IPS-18a (cell line): ENCODE results near the gene ZNF581.

Source experiments
- H3K27ac ChIP-seq: one replicate; pipeline ENCODE4 v1.5.1; 2013; ENCODE audit warnings: low read length
- H3K27me3 ChIP-seq: one replicate; pipeline ENCODE4 v1.6.1; 2013; ENCODE audit warnings: mild to moderate bottlenecking, low read length; ENCODE audit not compliant: control insufficient read depth, insufficient read depth
- H3K36me3 ChIP-seq: one replicate; pipeline ENCODE4 v1.6.1; 2013; ENCODE audit warnings: low read depth, low read length; ENCODE audit not compliant: control insufficient read depth
- H3K4me1 ChIP-seq: one replicate; pipeline ENCODE4 v1.6.1; 2013; ENCODE audit warnings: low read depth, low read length; ENCODE audit not compliant: control insufficient read depth
- H3K4me3 ChIP-seq: one replicate; pipeline ENCODE4 v1.5.1; 2013; ENCODE audit warnings: low read length
- H3K9ac ChIP-seq: one replicate; pipeline ENCODE4 v1.6.1; 2013; ENCODE audit warnings: mild to moderate bottlenecking, low read length, moderate library complexity
- H3K9me3 ChIP-seq: one replicate; pipeline ENCODE4 v1.6.1; 2013; ENCODE audit warnings: low read depth, low read length; ENCODE audit not compliant: control insufficient read depth

The ZNF581 gene

GRCh38 chr19:55643003-55643886 is at the start of gene ZNF581:
Gene ZNF581, plus strand, starts transcription at chr19:55643649. Its CDS starts 923 bp downstream, at chr19:55644572.
- Histone ChIP-seq H3K27ac (no peak within 1 kb of the TSS), H3K9ac (peak within 1 kb of the TSS; percentile 92), H3K27me3 (no peaks in the 10 kb centered on the region), H3K4me3 (peak within 1 kb of the TSS; percentile 88), H3K9me3 (no peaks in the 10 kb centered on the region), H3K4me1 (peaks cover 10% of the 10 kb centered on the region), H3K36me3 (peaks cover 14% of the 10 kb centered on the region)

- Histone ChIP-seq H3K4me1 (peaks cover 12% of the 10 kb centered on the region), H3K27ac (no peak overlapping the region), H3K27me3 (no peaks in the 10 kb centered on the region), H3K36me3 (peaks cover 23% of the 10 kb centered on the region), H3K9ac (no peak overlapping the region), H3K9me3 (no peaks in the 10 kb centered on the region), H3K4me3 (no peak overlapping the region)
Measured at GRCh38 chr19:55594996-55595545, 48.4 kb upstream of the ZNF581 start.

- H3K9me3 ChIP-seq: no peaks in the 10 kb centered on the region
- no peak overlapping the region for H3K4me3 ChIP-seq
- no peak overlapping the region for H3K27ac ChIP-seq
- no peak overlapping the region for H3K9ac ChIP-seq
- peaks cover 9% of the 10 kb centered on the region for H3K4me1 ChIP-seq
- no peaks in the 10 kb centered on the region for H3K27me3 ChIP-seq
- H3K36me3 ChIP-seq: peaks cover 23% of the 10 kb centered on the region
Measured at GRCh38 chr19:55596304-55596703, 47.1 kb upstream of the ZNF581 start.

- no peak overlapping the region for H3K27ac ChIP-seq
- H3K27me3 ChIP-seq: no peaks in the 10 kb centered on the region
- H3K36me3 ChIP-seq: peaks cover 19% of the 10 kb centered on the region
- H3K4me1 ChIP-seq: peaks cover 9% of the 10 kb centered on the region
- no peak overlapping the region for H3K4me3 ChIP-seq
- H3K9ac ChIP-seq: no peak overlapping the region
- no peaks in the 10 kb centered on the region for H3K9me3 ChIP-seq
Measured at GRCh38 chr19:55597501-55597921, 45.9 kb upstream of the ZNF581 start.

GRCh38 chr19:55598034-55598433 is 45.4 kb upstream of the ZNF581 start:
- H3K36me3 ChIP-seq: peaks cover 19% of the 10 kb centered on the region
- H3K9ac ChIP-seq: no peak overlapping the region
- no peaks in the 10 kb centered on the region for H3K9me3 ChIP-seq
- peaks cover 9% of the 10 kb centered on the region for H3K4me1 ChIP-seq
- H3K27me3 ChIP-seq: no peaks in the 10 kb centered on the region
- peak overlapping the region; percentile 40 for H3K4me3 ChIP-seq
- H3K27ac ChIP-seq: no peak overlapping the region

- Histone ChIP-seq H3K4me1 (peaks cover 9% of the 10 kb centered on the region), H3K9me3 (no peaks in the 10 kb centered on the region), H3K27me3 (no peaks in the 10 kb centered on the region), H3K4me3 (peak overlapping the region; percentile 97), H3K36me3 (peaks cover 15% of the 10 kb centered on the region), H3K9ac (peak overlapping the region; percentile 100), H3K27ac (peak overlapping the region; percentile 78)
Measured at GRCh38 chr19:55598719-55599467, 44.6 kb upstream of the ZNF581 start.

GRCh38 chr19:55599468-55599841 is 44.0 kb upstream of the ZNF581 start, which contains the start of gene FIZ1:
Gene FIZ1, minus strand, starts transcription at chr19:55599517. Its CDS starts 1,652 bp downstream, at chr19:55597865.
- Histone ChIP-seq H3K27me3 (no peaks in the 10 kb centered on the region), H3K27ac (peak within 1 kb of the TSS; percentile 100), H3K9ac (peak within 1 kb of the TSS; percentile 100), H3K4me3 (peak within 1 kb of the TSS; percentile 97), H3K9me3 (no peaks in the 10 kb centered on the region), H3K36me3 (peaks cover 15% of the 10 kb centered on the region), H3K4me1 (peaks cover 9% of the 10 kb centered on the region)

GRCh38 chr19:55599842-55600661 is 43.4 kb upstream of the ZNF581 start, which contains the start of gene ZNF524:
Gene ZNF524, plus strand, starts transcription at chr19:55600288. Its CDS starts 1,825 bp downstream, at chr19:55602113.
- peaks cover 12% of the 10 kb centered on the region for H3K4me1 ChIP-seq
- H3K27ac ChIP-seq: peak within 1 kb of the TSS; percentile 100
- no peaks in the 10 kb centered on the region for H3K27me3 ChIP-seq
- H3K9me3 ChIP-seq: no peaks in the 10 kb centered on the region
- peak within 1 kb of the TSS; percentile 97 for H3K4me3 ChIP-seq
- peak within 1 kb of the TSS; percentile 100 for H3K9ac ChIP-seq
- H3K36me3 ChIP-seq: peaks cover 13% of the 10 kb centered on the region

GRCh38 chr19:55600662-55601028 is 42.8 kb upstream of the ZNF581 start:
- peaks cover 9% of the 10 kb centered on the region for H3K36me3 ChIP-seq
- H3K4me1 ChIP-seq: peaks cover 12% of the 10 kb centered on the region
- no peak overlapping the region for H3K27ac ChIP-seq
- no peaks in the 10 kb centered on the region for H3K27me3 ChIP-seq
- H3K4me3 ChIP-seq: peak overlapping the region; percentile 71
- H3K9ac ChIP-seq: peak overlapping the region; percentile 28
- H3K9me3 ChIP-seq: no peaks in the 10 kb centered on the region

GRCh38 chr19:55601084-55601483 is 42.4 kb upstream of the ZNF581 start:
- H3K9me3 ChIP-seq: no peaks in the 10 kb centered on the region
- peak overlapping the region; percentile 28 for H3K9ac ChIP-seq
- H3K27me3 ChIP-seq: no peaks in the 10 kb centered on the region
- H3K4me1 ChIP-seq: peaks cover 12% of the 10 kb centered on the region
- H3K4me3 ChIP-seq: peak overlapping the region; percentile 71
- H3K36me3 ChIP-seq: peaks cover 4% of the 10 kb centered on the region
- no peak overlapping the region for H3K27ac ChIP-seq
